Activated CD8-positive, alpha-beta memory T cell treated with anti-CD3 and anti-CD28 coated beads for 48 hours (primary cell): ENCODE measurements around the gene ZG16.
"Not testable (repeated sequence)": the region's sequence is repeated elsewhere in the genome, so short reads cannot be mapped to it uniquely, and the experiment has no call there.

Source experiments
- DNase-seq, 3 experiments: peaks; one replicate each; pipeline ENCODE4 v3.0.0-alpha.2; 2020; ENCODE audit warnings: low read depth in 2 of 3, low spot score in 2 of 3

The ZG16 gene, protein sequence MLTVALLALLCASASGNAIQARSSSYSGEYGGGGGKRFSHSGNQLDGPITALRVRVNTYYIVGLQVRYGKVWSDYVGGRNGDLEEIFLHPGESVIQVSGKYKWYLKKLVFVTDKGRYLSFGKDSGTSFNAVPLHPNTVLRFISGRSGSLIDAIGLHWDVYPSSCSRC

DNA sequence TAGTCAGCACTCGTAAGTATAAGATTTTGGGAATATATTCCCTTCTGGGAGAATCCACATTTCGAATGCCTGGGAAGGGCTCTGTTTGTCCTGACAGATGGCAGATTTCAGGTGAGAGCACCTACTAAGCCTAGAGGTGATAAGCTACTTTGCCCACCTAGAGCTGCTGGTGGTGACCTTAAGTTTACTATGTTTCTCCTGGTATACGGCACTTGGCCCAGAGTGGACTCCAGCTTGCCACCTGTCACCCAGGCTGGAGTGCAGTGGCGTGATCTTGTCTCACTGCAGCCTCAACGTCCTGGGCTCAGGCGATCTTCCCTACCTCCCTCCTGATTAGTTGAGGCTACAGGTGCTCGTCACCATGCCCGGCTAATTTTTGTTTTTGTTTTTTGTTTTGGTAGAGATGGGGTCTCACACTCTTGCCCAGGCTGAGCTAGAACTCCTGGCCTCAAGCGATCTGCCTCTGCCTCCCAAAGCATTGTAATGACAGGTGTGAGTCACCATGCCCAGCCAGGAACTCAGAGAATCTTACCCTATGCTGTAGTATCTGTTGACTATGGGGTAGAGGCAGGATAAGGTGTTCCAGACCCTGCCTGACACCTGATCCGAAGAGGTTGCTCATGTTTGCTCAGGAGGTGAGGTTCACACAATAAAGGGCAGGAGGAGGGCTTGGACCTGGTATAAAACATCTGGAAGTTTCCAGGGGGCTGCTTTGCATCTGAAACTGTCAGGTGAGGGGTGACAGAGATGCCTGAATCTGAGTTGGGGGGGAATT, at the start of gene ZG16:
Gene ZG16, plus strand, starts transcription at position 681 of the 775 bp plus-strand sequence. CDS start 1,011 bp downstream, outside the sequence.
- no peak for DNase-seq

DNA sequence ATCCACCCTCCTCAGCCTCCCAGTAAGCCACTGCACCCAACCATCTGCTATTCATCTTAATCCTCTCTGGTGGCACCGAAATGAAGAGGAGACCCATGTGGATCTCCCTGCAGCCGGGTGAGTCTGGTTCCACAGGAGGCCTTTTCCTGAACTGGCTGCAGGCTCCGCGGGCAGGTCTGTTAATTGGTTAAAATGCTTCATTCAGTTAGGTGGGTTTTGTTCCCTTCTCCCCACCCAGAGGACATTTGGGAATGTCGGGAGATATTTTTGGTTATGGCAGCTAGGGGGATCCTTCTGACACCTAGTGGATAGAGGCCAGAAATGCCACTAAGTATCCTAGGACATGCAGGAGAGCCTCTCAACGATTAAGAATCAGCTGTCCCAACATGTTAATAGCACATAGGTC, 48.9 kb upstream of the ZG16 start:
- no peak for DNase-seq

DNA sequence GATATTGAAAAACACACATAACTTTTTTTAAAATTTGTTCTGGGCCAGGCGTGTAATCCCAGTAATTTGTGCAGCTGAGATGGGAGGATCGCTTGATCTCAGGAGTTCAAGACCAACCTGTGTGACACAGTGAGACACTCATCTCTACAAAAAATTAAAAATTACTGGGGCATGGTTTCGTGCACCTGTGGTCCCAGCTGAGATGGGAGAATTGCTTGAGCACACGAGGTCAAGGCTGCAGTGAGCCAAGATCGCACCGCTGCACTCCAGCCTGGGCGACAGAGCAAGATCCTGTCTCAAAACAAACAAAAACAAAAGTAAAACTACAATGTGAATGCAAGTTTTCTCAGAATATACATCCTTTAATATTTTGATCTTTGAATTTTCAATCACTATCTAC, 47.4 kb upstream of the ZG16 start:
- no peak for DNase-seq

DNA sequence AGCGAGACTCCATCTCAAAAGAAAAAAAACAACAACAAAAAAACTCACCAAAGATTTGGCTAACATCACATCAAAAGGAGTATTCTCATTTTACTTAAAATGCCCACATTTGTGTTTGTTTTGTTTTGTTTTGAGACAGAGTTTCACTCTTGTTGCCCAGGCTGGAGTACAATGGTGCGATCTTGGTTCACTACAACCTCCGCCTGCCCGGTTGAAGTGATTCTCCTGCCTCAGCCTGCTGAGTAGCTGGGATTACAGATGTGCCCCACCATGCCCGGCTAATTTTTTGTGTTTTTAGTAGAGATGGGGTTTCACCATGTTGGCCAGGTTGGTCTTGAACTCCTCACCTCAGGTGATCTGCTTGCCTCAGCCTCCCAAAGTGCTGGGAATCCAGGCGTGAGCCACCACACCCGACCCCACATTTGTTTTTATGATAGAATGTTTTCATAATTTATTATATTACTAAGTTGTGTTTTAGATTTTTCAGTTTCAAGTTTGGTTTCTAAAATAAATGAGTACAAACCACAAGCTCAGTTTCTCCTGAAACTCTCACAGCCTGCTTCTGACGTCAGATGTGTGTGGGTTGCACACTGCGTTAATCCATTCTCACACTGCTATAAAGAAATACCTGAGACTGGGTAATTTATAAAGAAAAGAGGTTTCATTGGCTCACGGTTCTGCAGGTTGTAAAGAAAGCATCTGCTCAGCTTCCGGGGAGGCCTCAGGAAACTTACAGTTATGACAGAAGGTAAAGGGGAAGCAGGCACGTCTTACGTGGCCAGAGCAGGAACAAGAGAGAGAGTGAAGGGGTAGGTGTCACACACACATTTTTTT, 46.1 kb upstream of the ZG16 start:
- DNase-seq = peak in 1 of 3 experiments; percentile 41

DNA sequence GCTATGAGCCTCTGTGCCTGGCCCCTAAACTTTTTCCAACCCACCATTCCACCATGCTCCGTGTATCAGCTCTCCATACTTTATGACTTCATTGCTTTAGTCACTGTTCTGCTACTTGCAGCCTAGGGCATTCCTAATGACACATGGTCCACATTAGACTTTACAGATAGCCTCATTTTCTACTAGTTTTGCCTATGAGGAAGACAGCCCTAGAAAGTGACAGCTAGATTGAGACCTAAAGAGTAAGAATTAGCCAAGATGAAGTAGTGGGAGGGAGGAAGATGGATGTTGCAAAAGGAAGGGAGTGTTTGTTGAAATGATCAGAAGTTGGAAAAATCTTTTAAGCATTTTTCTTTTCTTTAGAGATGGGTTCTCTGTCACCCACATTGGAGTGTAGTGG, 43.3 kb upstream of the ZG16 start:
- no peak for DNase-seq

DNA sequence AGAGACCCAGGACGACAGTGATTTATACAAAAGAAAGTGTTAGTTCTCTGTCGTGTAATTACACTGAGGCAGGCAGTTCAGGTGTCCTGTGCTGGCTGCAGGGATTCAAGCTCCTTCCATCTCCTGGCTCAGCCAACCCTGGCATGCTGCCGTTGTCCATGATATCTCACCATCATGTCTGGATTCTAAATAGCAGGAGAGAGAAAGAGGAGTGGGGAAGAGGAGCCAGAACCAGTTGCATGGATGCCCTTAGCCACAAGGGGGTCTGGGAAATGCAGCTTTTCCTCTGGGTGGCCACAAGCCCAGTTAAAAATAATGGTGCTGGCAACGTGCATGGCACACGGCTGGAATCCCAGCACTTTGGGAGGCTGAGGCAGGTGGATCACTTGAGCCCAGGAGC, 41.9 kb upstream of the ZG16 start:
- no peak for DNase-seq

DNA sequence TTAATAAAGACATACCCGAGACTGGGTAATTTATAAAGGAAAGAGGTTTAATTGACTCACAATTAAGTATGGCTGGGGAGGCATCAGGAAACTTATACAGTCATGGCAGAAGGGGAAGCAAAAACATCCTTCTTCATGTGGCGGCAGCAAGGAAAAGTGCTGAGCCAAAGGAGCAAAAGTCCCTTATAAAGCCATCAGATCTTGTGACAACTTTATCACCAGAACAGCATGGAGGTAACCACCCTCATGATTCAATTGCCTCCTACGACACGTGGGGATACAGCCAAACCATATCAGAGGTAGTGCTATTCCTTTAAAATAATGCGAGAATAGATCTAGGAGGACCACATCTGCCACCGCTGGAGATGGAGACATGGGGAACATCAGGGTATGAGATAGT, 41.3 kb upstream of the ZG16 start:
- DNase-seq = no peak

DNA sequence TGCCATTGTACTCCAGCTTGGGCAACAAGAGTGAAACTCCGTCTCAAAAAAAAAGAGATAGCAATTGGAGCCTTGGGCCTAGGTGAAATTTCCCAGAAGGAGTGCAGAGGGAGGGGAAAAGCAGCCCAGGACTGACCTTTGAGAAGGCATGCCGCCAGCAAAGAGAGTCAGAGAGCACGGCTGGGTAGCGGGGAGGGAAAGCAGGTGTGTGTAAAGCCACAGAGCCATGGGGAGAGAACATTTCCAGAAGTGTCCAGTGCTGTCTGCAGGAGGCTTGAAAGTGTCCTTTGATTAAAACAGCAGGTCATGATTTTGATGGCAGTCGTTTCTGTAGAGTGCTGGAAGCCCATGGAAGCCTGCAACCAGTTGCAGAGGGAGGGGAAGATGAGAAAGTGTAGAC, 40.3 kb upstream of the ZG16 start:
- DNase-seq = no peak

DNA sequence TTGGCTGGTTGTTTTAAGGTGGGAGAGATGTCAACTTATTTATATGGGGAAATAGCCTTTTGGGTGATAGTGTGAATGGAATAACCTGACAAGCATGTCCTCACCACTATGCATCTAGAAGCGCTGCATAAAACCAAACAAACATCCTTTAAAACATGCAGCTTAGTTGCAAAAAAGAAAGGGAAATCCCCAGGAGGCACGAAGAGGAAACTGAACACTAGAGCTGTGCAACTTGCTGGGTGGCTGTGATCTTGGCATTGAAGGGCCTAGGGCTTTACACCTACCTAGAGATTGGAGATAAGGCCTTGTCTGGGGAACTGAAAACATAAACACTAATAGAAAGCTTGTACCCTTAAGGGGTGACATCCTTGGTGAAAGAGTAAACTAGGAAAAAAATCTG, 39.5 kb upstream of the ZG16 start:
- DNase-seq = no peak

DNA sequence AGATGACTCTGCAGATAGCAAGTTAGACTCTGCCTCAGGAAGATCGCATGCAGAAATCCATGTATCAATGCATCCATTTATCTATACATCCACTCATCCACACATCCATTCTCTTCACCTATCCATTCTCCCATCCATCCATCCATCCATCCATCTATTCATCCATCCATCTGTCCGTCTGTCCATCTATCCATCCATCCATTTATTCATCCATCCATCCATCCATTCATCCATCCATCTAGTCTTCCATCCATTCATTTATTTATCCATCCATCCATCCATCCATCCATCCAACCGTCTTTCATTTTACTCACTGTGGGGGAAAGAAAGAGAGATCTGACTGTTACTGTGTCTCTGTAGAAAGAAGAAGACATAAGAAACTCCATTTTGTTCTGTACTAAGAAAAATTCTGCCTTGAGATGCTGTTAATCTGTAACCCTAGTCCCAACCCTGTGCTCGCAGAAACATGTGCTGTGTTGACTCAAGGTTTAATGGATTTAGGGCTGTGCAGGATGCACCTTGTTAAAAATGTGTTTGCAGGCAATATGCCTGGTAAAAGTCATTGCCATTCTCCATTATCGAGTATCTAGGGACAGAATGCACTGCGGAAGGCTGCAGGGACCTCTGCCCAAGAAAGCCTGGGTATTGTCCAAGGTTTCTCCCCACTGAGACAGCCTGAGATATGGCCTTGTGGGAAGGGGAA, 38.0 kb upstream of the ZG16 start:
- not testable (repeated sequence) for DNase-seq

DNA sequence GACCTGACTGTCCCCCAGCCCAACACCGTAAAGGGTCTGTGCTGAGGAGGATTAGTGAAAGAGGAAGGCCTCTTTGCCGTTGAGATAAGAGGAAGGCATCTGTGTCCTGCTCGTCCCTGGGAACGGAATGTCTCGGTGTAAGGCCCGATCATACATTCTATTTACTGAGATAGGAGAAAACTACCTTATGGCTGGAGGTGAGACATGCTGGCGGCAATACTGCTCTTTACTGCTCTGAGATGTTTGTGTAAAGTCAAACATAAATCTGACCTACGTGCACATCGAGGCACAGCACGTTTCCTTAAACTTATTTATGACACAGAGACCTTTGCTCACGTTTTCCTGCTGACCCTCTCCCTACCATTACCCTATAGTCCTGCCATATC, 37.4 kb upstream of the ZG16 start:
- DNase-seq = not testable (repeated sequence)

DNA sequence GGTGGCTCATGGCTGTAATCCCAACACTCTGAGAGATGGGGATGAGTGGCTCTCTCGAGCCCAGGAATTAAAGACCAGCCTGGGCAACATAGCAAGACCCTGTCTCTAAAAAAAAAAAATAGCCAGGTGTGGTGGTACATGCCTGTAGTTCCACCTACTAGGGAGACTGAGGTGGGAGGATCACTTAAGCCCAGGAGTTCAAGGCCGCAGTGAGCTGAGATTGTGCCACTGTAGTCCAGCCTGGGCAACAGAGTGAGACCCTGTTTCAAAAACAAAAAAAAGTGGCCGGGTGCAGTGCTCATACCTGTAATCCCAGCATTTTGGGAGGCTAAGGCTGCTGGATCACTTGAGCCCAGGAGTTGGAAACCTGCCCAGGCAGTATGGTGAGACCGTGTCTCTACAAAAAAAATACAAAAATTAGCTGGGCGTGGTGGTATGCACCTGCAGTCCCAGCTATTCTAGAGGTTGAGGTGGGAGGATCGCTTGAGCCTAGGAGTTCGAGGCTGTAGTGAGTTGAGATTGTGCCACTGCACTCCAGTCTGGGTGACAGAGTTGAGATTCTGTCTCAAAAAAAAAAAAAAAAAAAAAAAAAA, 35.3 kb upstream of the ZG16 start:
- no peak for DNase-seq

DNA sequence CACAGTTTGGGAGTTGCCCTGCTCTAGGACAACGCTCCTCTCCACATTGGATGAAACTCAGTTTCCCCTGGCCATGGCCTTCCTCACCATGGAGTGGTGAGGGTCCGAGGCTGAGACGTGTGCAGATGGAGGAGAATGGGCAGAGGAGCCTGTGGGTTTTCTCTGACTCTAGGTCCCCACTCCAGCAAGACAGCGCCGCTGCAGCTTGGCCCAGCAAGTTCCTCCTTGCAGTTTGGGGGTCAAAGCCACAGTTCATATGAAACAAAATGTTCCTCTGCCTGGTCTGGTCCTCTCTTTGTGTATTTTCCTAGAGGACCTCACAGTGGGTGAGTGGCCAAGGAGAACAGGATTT, 34.6 kb upstream of the ZG16 start:
- DNase-seq = no peak

DNA sequence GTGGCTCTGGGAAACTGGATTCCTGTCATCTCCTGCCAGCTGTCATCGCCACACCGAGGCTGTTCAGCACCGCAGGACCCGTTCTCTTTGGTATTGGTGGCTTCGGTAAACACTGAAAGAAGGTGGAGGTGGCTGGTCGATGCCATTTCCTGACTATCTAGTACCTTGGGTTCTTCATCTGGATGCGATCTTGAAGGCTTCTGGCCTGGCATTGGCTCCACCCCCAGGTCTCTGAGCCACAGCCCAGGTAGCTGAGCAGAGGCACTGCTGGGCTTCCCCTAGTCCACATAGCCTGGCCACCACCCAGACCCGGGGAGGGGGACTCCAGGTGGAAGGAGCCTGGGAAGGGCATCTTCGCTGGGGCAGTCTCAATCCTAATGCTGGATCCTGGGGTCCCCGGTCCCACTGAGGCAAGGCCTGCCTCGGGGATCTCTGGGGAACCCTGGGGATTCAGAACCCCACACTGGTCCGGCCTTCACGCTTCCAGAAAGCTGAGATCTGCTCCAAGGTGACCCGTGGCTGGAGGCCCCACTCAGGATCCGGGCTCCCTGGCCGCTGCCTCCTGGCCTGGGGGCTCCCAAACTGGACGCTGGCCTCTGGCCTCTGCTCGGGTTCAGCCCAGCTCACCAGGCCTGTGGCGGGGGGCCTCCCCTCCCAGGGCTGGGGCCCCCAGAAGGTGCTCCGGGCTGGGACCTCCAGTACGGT, 34.1 kb upstream of the ZG16 start:
- DNase-seq = peak in 1 of 3 experiments; percentile 21

DNA sequence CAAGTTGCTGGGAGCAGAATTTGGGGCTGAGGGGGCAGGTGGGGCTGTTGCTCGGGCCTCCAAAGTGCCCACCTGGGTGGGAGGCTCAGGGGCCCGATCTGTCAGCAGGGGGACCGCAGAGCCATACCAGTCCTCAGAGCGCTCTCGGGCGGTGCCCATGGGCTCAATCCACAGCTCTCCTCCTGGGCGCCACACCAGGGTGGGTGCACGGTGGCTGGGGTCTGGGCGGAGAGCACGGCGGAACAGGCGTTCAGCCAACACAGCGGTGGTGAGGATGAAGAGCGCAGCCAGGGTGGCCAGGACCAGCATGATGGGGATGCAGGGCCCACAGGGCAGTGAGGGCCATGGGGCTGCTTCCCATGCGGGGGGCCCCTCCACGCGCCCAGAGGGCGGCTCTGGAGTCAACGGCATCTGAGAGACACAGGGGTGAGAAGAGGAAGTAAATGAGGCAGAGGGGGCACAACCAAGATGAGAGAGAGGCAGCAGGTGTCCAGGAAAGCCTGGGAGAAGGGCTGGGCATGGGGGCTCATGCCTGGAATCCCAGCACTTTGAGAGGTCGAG, 33.4 kb upstream of the ZG16 start:
- peak in 1 of 3 experiments; percentile 16 for DNase-seq

DNA sequence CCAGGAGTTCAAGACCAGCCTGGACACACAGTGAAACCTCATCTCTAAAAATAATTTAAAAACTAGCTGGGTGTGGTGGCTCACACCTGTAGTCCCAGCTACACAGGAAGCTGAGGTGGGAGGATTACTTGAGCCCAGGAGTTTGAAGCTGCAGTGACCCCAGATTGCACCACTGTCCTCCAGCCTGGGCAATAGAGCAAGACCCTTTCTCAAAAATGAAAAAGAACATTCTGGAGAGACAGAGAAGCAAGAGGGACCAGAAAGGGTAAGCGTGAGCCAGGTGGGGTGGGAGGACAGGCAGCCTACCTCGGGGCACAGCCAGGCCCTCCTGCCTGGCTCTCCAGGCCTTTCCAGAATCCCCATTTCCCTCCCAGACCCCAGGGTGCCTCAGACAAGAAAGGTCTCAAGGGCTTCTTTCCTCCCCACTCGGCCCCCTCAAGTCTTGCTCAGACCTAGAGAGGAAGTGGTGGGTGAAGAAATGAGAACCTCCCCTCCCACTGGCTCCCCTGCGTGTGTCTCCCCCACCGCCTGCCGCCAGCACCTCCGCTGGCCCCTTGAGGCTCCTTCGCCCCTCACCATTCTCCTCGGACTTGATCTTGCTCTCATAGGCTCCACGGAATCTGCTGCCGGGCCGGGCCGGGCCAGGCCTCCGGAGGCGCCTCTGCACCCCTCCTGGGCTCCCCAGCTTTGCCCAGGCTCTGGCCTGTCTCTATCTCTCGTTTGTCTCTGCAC, 32.8 kb upstream of the ZG16 start:
- DNase-seq = peak in 1 of 3 experiments; percentile 12

DNA sequence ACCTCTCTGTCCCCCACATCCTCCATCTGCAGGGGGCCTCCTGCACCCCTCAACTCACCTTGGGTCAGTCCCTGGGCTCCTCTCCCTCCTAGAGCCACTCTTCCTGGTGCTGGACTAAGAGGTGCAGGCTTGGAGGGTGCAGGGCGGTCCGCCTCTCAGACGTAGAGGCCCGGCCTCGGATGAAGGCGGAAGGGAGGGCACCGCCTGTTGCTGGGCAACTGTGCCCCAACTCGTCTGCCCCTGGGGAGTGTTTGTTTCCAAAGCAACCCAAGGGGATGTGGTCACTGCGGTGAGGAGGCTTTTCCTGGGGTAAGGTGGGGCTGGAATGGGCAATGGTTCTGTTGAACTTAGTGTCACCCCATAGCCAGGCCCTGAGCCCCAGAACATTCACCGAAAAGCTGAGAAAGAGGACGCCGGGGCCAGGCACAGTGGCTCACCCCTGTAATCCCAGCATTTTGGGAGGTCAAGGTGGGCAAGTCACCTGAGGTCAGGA, 32.2 kb upstream of the ZG16 start, which contains the start of gene C16orf54:
Gene C16orf54, minus strand, starts transcription at position 138 of the 493 bp plus-strand sequence. CDS start 1,039 bp downstream, outside the sequence.
- peak; percentile 73 to 79 (median 76) for DNase-seq

DNA sequence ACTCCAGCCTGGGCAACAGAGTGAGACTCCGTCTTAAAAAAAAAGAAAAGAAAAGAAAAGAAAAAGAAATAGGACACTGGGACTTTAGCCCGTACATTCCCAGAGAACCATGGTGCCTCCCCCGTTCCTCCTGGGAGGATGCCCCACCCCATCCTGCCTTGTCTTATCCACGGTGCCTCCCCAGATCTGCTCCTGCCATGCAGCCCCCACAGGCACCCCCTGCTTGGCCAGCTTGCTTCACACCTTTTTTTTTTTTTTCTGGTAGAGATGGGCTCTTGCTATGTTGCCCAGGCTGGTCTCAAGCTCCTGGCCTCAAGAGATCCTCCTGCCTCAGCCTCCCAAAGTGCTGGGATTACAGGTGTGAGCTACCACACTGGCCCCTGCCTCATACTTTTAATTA, 31.5 kb upstream of the ZG16 start:
- not testable (repeated sequence) for DNase-seq
